DMS 273 (cell line): ENCODE measurements around the gene NDRG4.

Experiments
- DNase-seq: peaks from one replicate; lab custom pipeline; 2025; ENCODE audit not compliant: unreplicated experiment; lab: John Stamatoyannopoulos, UW

NDRG4 gene

GRCh38 chr16:58537124-58537906 lies 37.4 kb downstream of the NDRG4 start:
- no peak for DNase-seq

GRCh38 chr16:58541711-58542110 lies 41.8 kb downstream of the NDRG4 start:
- DNase-seq = no peak

- DNase-seq = no peak
Observed at GRCh38 chr16:58542291-58542690, 42.3 kb downstream of the NDRG4 start.

GRCh38 chr16:58543685-58544084 lies 43.7 kb downstream of the NDRG4 start:
- DNase-seq = no peak

- DNase-seq = no peak
Observed at GRCh38 chr16:58548378-58548777, 48.4 kb downstream of the NDRG4 start.

- DNase-seq = no peak
Observed at GRCh38 chr16:58551496-58551895, 51.6 kb downstream of the NDRG4 start.

GRCh38 chr16:58556678-58557077 lies 56.7 kb downstream of the NDRG4 start:
- DNase-seq = no peak
